ENCODE data around the gene IL1RL2. TPM values are rescaled to one million over a fixed set of nuclear protein-coding genes. Genes with fewer than 3 reads are reported as not detected.
A peak's percentile ranks its signal among the peaks of the same experiment; 100 is the strongest.

IL1RL2 gene
- total and polyA plus RNA-seq, 2 donors (not counting 1 experiment from before 2014, with no cell fraction given), result 0.28 to 2.6 TPM

DNA sequence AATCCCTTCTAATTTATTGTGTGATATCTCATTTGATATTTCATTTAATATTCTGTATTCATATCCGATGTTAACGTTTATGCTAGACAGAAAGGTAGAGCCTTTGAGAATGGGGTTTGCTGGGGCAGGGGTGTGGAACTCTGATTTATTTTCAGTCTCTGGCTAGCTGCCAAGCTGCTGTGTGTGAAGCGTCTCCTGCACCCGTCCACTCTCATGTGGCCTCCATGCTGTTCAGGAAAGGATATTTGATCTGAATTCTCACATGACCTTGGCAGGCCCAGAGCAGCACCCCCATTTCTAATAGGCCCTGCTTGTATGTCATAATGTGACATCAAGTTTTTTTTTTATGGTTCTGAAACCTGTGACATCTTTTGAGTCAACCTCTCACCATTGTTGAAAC lies 42.7 kb upstream of the IL1RL2 start:
- Histone ChIP-seq H3K4me2 (ENCODE audit: extremely low read depth, insufficient read depth, low read length) (peak overlapping the region; percentile 93), H2AFZ (ENCODE audit: low read length) (no peak overlapping the region), H3K9ac (ENCODE audit: insufficient read depth, low read length) (peak overlapping the region; percentile 94), H3K27me3 (ENCODE audit: control insufficient read depth, insufficient read depth, low read length) (no peaks in the 10 kb centered on the region), H3K9me3 (ENCODE audit: control insufficient read depth, insufficient read depth, low read depth, low read length) (peaks cover 11% of the 10 kb centered on the region), H3K27ac (ENCODE audit: insufficient read depth, low read length) (peak overlapping the region; percentile 97), H3K36me3 (ENCODE audit: control insufficient read depth, insufficient read depth, low read length) (peaks cover 14% of the 10 kb centered on the region), H3K4me3 (replicated peaks in 1 of 4; ENCODE audit: control extremely low read depth in 1 of 4, insufficient read depth in 1 of 4, low read depth in 3 of 4, low read length in 4 of 4) (peak overlapping the region; percentile 69 to 99 (median 92)), H3K4me1 (ENCODE audit: control insufficient read depth, extremely low read depth, insufficient read depth, low read length) (peaks cover 11% of the 10 kb centered on the region), H3K79me2 (ENCODE audit: control insufficient read depth, insufficient read depth, low read length) (peaks cover 49% of the 10 kb centered on the region), H4K20me1 (ENCODE audit: control insufficient read depth, extremely low read depth, insufficient read depth, low read length) (no peaks in the 10 kb centered on the region)
- TF ChIP-seq CTCF (conservative IDR thresholded peaks at IDR 0.05 in 1 of 2, IDR thresholded peaks at IDR 0.05 in 1 of 2; ENCODE audit: low read depth in 1 of 2, low read length in 2 of 2) (no peak), EZH2 (IDR thresholded peaks at IDR 0.05; ENCODE audit: low read length, missing control alignments) (no peak)
- DNase-seq (ENCODE audit: low read depth in 2 of 2), result peak in 1 of 2 donors; percentile 78

- Histone ChIP-seq H3K27ac (ENCODE audit: insufficient read depth, low read length) (no peak overlapping the region), H3K36me3 (ENCODE audit: control insufficient read depth, insufficient read depth, low read length) (peaks cover 14% of the 10 kb centered on the region), H3K9me3 (ENCODE audit: control insufficient read depth, insufficient read depth, low read depth, low read length) (peaks cover 11% of the 10 kb centered on the region), H3K27me3 (ENCODE audit: control insufficient read depth, insufficient read depth, low read length) (no peaks in the 10 kb centered on the region), H4K20me1 (ENCODE audit: control insufficient read depth, extremely low read depth, insufficient read depth, low read length) (no peaks in the 10 kb centered on the region), H3K79me2 (ENCODE audit: control insufficient read depth, insufficient read depth, low read length) (peaks cover 58% of the 10 kb centered on the region), H3K4me3 (replicated peaks in 1 of 4; ENCODE audit: control extremely low read depth in 1 of 4, insufficient read depth in 1 of 4, low read depth in 3 of 4, low read length in 4 of 4) (peak overlapping the region in 2 of 4 experiments; percentile 95 to 99), H3K4me2 (ENCODE audit: extremely low read depth, insufficient read depth, low read length) (no peak overlapping the region), H3K9ac (ENCODE audit: insufficient read depth, low read length) (no peak overlapping the region), H2AFZ (ENCODE audit: low read length) (no peak overlapping the region), H3K4me1 (ENCODE audit: control insufficient read depth, extremely low read depth, insufficient read depth, low read length) (peaks cover 11% of the 10 kb centered on the region)
- DNase-seq (ENCODE audit: low read depth in 2 of 2), result no peak
- TF ChIP-seq CTCF (conservative IDR thresholded peaks at IDR 0.05 in 1 of 2, IDR thresholded peaks at IDR 0.05 in 1 of 2; ENCODE audit: low read depth in 1 of 2, low read length in 2 of 2), result no peak
- TF ChIP-seq EZH2 (IDR thresholded peaks at IDR 0.05; ENCODE audit: low read length, missing control alignments), result no peak
Measured at GRCh38 chr2:102145107-102145506, 41.7 kb upstream of the IL1RL2 start.

DNA sequence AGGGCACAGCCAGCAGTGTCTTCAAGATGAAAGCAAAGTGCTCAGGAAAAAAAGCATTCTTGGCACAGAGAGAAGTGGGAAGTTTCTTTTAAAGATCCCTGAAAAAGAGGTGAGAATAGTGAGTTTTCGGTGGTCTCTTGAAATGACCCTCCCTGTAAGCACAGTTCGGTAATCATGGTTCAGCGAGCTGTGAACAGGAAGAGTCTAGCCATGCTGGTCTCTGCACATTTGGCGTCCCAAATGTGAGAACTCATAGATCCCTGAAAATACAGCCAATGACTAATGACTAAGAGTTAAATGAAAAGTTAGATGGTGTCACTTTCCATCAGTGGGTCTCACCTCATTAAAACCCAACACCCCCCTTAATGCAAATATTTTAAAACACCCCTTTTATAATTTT lies 40.9 kb upstream of the IL1RL2 start:
- H3K9me3 ChIP-seq (ENCODE audit: control insufficient read depth, insufficient read depth, low read depth, low read length), result peaks cover 11% of the 10 kb centered on the region
- no peak overlapping the region for H3K4me2 ChIP-seq (ENCODE audit: extremely low read depth, insufficient read depth, low read length)
- DNase-seq (ENCODE audit: low read depth in 2 of 2), result no peak
- no peak for TF ChIP-seq EZH2 (IDR thresholded peaks at IDR 0.05; ENCODE audit: low read length, missing control alignments)
- no peak for TF ChIP-seq CTCF (conservative IDR thresholded peaks at IDR 0.05 in 1 of 2, IDR thresholded peaks at IDR 0.05 in 1 of 2; ENCODE audit: low read depth in 1 of 2, low read length in 2 of 2)
- H3K4me1 ChIP-seq (ENCODE audit: control insufficient read depth, extremely low read depth, insufficient read depth, low read length), result peaks cover 7% of the 10 kb centered on the region
- H3K79me2 ChIP-seq (ENCODE audit: control insufficient read depth, insufficient read depth, low read length), result peaks cover 63% of the 10 kb centered on the region
- H3K9ac ChIP-seq (ENCODE audit: insufficient read depth, low read length), result no peak overlapping the region
- H4K20me1 ChIP-seq (ENCODE audit: control insufficient read depth, extremely low read depth, insufficient read depth, low read length), result no peaks in the 10 kb centered on the region
- H3K27ac ChIP-seq (ENCODE audit: insufficient read depth, low read length), result no peak overlapping the region
- no peak overlapping the region for H2AFZ ChIP-seq (ENCODE audit: low read length)
- no peaks in the 10 kb centered on the region for H3K27me3 ChIP-seq (ENCODE audit: control insufficient read depth, insufficient read depth, low read length)
- H3K36me3 ChIP-seq (ENCODE audit: control insufficient read depth, insufficient read depth, low read length), result peaks cover 14% of the 10 kb centered on the region
- H3K4me3 ChIP-seq (replicated peaks in 1 of 4; ENCODE audit: control extremely low read depth in 1 of 4, insufficient read depth in 1 of 4, low read depth in 3 of 4, low read length in 4 of 4), result no peak overlapping the region

Data from fibroblast of lung (primary cell).